Measurements from ENCODE around the gene PELI2.

PELI2 gene

DNA sequence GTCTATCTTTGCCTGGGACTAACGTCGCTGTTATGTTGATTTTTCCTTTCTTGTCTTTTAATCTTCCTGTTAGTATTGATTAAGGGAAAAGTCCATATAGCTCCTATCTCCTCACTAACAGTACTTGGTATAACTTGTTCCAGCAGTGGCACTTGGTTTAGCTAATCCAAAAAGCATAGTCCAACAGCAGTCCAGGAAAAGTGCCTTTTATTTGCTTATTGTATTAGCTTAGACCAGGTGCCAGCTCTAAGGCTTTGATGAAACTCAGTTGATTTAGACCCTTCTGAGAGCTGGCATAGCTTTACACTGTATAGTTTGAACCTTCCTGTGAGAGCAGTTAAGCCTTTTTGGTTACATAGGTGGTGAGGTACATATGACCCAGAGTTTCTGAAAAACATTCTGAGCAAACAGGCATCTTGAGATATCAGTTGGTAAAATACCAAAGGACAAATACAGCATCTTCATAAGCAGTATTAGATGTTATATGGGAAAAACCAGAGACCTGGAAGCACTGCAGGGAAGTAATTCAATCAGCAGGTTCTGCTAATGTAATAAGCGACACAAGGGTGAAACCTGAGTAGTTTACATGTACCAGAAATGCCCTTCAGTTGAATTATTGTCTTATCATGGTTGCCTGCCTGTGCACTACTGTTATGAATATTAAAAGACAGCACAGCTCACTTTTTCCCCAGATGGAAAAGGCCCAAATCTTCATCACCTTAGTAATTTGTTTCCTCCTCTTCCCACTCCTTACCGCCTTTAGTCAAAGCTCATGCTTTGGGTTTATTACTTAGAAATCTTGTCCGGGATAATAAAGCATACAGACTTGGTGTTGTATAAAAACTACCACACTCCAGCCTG, 13.0 kb downstream of the PELI2 start:
- TF ChIP-seq, protein P1, sequence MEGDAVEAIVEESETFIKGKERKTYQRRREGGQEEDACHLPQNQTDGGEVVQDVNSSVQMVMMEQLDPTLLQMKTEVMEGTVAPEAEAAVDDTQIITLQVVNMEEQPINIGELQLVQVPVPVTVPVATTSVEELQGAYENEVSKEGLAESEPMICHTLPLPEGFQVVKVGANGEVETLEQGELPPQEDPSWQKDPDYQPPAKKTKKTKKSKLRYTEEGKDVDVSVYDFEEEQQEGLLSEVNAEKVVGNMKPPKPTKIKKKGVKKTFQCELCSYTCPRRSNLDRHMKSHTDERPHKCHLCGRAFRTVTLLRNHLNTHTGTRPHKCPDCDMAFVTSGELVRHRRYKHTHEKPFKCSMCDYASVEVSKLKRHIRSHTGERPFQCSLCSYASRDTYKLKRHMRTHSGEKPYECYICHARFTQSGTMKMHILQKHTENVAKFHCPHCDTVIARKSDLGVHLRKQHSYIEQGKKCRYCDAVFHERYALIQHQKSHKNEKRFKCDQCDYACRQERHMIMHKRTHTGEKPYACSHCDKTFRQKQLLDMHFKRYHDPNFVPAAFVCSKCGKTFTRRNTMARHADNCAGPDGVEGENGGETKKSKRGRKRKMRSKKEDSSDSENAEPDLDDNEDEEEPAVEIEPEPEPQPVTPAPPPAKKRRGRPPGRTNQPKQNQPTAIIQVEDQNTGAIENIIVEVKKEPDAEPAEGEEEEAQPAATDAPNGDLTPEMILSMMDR (IDR thresholded peaks at IDR 0.05; ENCODE audit: control insufficient read depth, extremely low read depth, insufficient read depth), result no peak
- no peak for DNase-seq (ENCODE audit: low read depth)
- no peak overlapping the region for H3K4me3 ChIP-seq (ENCODE audit: low read depth, low read length)

DNA sequence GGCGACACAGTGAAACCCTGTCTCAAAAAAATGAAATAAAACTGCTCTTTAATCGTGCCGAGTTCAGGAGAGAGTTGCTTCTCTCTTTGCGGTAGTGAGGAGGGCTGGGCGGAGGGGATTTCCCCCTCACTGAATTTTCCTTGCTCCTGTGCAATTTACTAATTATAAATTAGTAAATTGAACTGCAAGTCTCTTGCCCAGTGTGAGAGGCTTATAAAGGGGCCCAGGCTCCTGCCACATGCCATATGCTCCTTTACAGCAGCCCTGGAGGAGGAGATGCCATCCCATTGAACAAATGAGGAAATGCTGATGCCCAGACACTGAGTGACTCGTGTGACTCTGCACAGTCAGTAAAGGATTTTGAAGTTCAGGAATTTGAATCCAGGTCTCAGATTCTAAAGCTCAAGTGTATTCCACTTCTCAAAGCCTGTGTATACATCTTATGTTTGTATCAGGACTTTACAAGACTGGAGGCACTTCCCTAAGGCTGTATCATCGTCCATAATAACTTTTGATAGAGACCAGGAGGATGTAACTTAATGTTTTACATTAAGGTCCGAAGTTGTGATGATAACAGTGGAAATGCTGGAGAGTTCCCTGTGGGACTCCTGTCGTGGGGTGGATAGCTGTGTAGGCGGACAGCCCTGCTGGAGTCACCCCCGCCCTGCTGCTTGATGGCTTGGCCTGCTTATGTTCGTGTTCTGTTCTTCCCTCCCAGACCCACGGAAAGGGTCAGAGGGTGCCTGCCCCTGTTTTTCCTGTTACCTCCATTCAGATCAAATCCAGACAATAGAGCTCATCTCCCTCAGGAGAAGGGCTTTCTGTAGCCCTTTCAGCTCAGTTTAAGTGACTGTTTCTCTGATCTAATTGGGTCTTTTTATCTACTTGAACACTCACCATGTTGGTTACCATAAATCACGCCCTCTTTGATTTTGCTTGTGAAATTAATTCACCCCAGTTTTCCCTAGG, 13.9 kb downstream of the PELI2 start:
- H3K4me3 ChIP-seq (ENCODE audit: low read depth, low read length), result no peak overlapping the region
- no peak for DNase-seq (ENCODE audit: low read depth)
- TF ChIP-seq, protein P1 (IDR thresholded peaks at IDR 0.05; ENCODE audit: control insufficient read depth, extremely low read depth, insufficient read depth), result no peak

DNA sequence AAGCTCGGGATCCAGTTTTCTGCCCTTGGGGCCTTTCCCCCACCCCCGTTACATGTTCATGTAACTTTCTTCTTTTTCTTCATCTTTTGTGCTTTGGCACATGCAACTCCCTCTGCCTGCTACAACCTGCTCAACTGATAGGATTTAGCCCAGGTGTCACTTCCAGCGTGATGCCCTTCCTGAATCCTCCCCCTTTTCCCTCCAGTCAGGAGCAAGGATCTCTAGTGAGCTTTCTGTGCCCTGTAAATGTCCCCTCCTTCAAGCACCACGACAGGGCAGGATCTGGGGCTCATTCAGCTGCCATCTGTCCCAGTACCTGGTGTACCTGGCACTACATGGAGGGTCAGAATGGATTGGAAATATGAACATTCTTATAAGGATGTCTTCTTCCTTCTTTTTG, 15.3 kb downstream of the PELI2 start:
- TF ChIP-seq, protein P1 (IDR thresholded peaks at IDR 0.05; ENCODE audit: control insufficient read depth, extremely low read depth, insufficient read depth), result no peak
- no peak for DNase-seq (ENCODE audit: low read depth)
- no peak overlapping the region for H3K4me3 ChIP-seq (ENCODE audit: low read depth, low read length)

DNA sequence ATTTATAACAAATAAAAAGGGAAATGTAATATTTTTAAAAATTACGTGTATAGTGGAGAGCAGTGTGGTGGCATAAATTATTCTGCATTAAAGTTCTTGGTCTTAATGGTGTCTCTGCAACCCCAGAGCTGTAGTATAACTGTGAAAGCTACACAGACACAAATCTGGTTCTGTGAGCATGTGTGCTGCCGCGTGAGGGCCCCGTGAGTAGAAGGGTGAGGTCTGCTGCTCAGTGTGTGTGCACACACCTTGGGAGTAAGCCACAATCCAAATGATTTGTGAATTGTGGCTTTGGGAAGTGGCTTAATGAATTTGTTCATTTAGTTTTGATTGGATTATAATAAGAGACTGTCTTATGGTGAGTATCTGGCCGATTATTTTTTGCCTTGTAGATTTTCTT, 16.8 kb downstream of the PELI2 start:
- no peak overlapping the region for H3K4me3 ChIP-seq (ENCODE audit: low read depth, low read length)
- no peak for DNase-seq (ENCODE audit: low read depth)
- TF ChIP-seq, protein P1 (IDR thresholded peaks at IDR 0.05; ENCODE audit: control insufficient read depth, extremely low read depth, insufficient read depth), result no peak

DNA sequence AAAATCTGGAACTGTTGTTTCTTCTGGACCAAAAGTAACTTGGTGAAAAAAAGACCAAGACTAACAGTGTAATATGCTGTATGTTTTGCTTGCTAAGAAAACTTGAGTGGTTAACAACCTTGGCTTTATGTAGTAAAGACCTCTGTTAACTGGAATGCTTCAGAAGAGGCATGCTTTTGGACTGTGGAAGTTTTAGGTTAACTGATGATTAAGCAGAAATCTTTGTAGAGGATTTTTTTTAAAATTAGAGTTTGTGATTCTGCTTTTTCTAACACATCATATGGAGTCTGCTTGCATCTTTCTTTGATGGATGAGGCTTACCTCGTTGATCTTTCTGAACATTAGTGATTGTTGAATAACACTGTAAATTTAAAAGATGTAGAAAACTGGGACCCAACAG, 17.5 kb downstream of the PELI2 start:
- TF ChIP-seq, protein P1 (IDR thresholded peaks at IDR 0.05; ENCODE audit: control insufficient read depth, extremely low read depth, insufficient read depth), result no peak
- no peak overlapping the region for H3K4me3 ChIP-seq (ENCODE audit: low read depth, low read length)
- no peak for DNase-seq (ENCODE audit: low read depth)

DNA sequence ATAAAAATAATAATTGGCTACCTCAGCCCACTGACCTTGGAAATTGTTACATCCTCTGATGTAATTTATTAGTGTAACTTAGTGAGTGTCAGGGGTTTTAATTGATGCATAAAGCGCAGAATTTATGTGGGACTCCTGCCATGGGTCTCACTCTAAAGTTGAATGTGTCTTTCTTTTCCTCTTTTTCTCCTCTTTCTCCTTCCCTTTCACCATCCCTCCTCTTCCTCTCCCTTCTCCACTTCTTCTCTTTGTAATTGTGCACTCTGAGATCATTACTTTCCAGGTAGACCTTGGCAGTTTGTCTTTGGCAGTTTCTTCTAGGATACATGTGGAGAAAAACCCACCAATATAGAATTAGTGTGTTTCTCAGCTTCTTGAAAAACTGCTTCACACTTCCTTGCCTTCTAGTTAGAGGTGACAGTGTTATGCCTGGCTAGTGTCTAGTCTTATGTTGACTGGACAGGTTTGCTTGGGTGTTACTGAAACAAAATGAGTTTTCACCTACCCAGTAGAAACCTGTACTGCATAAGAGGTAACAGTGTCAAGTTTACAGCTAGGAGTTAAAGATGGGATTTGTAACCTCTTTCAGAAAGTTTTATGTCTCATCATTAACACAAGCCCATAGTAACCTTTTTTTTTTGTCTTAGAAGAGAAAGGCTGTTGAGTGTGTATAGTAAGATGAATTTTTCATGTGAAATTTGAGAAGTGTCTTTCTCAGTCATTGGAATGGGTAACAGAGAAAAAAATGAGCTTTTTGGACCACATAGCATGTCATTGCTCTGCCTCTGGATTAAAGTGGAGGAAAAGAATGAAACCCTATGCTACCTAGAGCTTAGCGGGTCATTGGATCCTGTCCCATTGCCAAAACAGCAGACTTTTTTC, 18.6 kb downstream of the PELI2 start:
- TF ChIP-seq, protein P1 (IDR thresholded peaks at IDR 0.05; ENCODE audit: control insufficient read depth, extremely low read depth, insufficient read depth), result no peak
- DNase-seq (ENCODE audit: low read depth), result no peak
- H3K4me3 ChIP-seq (ENCODE audit: low read depth, low read length), result no peak overlapping the region
